Measurements from ENCODE around the gene MSH5.

Gene MSH5

DNA sequence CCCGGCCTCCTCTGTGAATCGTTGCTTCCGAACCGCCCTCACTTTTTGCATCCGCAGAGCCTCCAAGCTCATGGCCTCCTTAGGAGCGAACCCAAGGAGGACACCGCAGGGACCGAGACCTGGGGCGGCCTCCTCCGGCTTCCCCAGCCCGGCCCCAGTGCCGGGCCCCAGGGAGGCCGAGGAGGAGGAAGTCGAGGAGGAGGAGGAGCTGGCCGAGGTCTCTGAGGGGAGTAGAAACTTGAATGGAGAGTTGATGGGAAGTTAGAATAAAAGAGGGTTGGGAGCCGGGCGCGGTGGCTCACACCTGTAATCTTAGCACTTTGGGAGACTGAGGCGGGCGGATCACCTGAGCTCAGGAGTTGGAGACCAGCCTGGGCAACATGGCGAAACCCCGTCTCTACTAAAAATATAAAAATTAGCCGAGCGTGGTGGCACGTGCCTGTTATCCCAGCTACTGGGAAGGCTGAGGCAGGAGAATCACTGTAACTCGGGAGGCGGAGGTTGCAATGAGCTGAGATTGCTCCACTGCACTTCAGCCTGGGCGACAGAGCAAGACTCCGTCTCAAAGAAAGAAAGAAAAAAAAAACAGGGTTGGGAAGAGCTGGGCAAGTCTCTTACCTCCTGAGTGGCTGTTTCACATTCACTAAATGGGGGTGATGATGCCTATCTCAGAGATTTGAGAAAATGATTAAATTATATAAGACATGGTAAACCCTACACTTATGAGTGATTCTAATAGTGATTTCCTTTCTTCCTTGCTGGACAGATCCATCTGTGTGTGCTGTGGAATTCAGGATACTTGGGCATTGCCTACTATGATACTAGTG, 805 bp downstream of the MSH5 start:
- ATAC-seq (ENCODE audit: low read depth) (no peak), DNase-seq (ENCODE audit: low spot score) (no peak)
- H3K36me3 ChIP-seq (ENCODE audit: low read depth) = peaks cover 32% of the 10 kb centered on the region
- H3K27ac ChIP-seq (ENCODE audit: poor library complexity, severe bottlenecking) = peak overlapping the region; percentile 93
- peaks cover 28% of the 10 kb centered on the region for H3K4me1 ChIP-seq (ENCODE audit: insufficient read depth, poor library complexity, severe bottlenecking)
- TF ChIP-seq, protein P1, sequence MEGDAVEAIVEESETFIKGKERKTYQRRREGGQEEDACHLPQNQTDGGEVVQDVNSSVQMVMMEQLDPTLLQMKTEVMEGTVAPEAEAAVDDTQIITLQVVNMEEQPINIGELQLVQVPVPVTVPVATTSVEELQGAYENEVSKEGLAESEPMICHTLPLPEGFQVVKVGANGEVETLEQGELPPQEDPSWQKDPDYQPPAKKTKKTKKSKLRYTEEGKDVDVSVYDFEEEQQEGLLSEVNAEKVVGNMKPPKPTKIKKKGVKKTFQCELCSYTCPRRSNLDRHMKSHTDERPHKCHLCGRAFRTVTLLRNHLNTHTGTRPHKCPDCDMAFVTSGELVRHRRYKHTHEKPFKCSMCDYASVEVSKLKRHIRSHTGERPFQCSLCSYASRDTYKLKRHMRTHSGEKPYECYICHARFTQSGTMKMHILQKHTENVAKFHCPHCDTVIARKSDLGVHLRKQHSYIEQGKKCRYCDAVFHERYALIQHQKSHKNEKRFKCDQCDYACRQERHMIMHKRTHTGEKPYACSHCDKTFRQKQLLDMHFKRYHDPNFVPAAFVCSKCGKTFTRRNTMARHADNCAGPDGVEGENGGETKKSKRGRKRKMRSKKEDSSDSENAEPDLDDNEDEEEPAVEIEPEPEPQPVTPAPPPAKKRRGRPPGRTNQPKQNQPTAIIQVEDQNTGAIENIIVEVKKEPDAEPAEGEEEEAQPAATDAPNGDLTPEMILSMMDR (IDR thresholded peaks at IDR 0.05; ENCODE audit: poor library complexity, severe bottlenecking) = no peak
- H3K27me3 ChIP-seq (ENCODE audit: insufficient read depth, poor library complexity, severe bottlenecking) = no peaks in the 10 kb centered on the region
- peak overlapping the region; percentile 61 for H3K4me3 ChIP-seq (ENCODE audit: severe bottlenecking)
- no peaks in the 10 kb centered on the region for H3K9me3 ChIP-seq (ENCODE audit: severe bottlenecking)

DNA sequence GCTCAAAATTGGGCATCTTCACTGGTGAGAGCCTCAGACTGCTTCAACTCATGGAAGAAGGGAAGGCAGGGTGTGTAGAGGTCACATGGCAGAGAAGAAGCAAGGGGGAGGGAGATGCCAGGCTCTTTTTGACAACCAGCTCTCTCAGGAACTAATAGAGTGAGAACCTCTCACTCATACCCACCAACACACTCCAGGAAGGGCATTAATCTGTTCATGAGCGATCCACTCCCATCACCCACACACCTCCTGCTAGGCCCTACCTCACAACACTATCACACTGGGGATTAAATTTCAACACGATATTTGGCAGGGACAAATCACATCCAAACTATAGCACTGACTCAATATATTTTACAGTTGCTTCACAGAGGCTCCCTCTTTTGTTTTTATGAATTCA, 2.0 kb downstream of the MSH5 start:
- no peak for DNase-seq (ENCODE audit: low spot score)
- no peaks in the 10 kb centered on the region for H3K27me3 ChIP-seq (ENCODE audit: insufficient read depth, poor library complexity, severe bottlenecking)
- H3K27ac ChIP-seq (ENCODE audit: poor library complexity, severe bottlenecking) = no peak overlapping the region
- TF ChIP-seq, protein P1 (IDR thresholded peaks at IDR 0.05; ENCODE audit: poor library complexity, severe bottlenecking) = no peak
- peaks cover 37% of the 10 kb centered on the region for H3K36me3 ChIP-seq (ENCODE audit: low read depth)
- no peak overlapping the region for H3K4me3 ChIP-seq (ENCODE audit: severe bottlenecking)
- no peak for ATAC-seq (ENCODE audit: low read depth)
- peaks cover 24% of the 10 kb centered on the region for H3K4me1 ChIP-seq (ENCODE audit: insufficient read depth, poor library complexity, severe bottlenecking)
- H3K9me3 ChIP-seq (ENCODE audit: severe bottlenecking) = no peaks in the 10 kb centered on the region

DNA sequence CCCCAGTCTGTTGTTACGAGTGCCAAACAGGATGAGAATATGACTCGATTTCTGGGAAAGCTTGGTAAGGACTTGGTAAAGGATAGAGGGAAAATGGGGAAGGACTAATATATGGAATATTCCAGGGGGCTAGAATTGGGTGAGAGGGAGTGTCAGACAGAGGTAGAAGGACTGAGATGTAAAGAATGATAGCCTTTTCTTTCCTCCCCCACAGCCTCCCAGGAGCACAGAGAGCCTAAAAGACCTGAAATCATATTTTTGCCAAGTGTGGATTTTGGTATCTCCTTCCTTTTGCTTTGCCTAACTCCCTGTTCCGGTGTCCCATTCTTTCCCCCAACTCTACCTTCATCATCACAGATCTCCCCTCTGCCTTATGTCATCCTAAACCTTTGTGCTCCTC, 3.1 kb downstream of the MSH5 start:
- no peak for DNase-seq (ENCODE audit: low spot score)
- Histone ChIP-seq H3K27ac (ENCODE audit: poor library complexity, severe bottlenecking) (no peak overlapping the region), H3K4me1 (ENCODE audit: insufficient read depth, poor library complexity, severe bottlenecking) (peaks cover 16% of the 10 kb centered on the region), H3K27me3 (ENCODE audit: insufficient read depth, poor library complexity, severe bottlenecking) (no peaks in the 10 kb centered on the region), H3K4me3 (ENCODE audit: severe bottlenecking) (no peak overlapping the region), H3K9me3 (ENCODE audit: severe bottlenecking) (no peaks in the 10 kb centered on the region), H3K36me3 (ENCODE audit: low read depth) (peaks cover 43% of the 10 kb centered on the region)
- ATAC-seq (ENCODE audit: low read depth) = no peak
- TF ChIP-seq, protein P1 (IDR thresholded peaks at IDR 0.05; ENCODE audit: poor library complexity, severe bottlenecking) = no peak

DNA sequence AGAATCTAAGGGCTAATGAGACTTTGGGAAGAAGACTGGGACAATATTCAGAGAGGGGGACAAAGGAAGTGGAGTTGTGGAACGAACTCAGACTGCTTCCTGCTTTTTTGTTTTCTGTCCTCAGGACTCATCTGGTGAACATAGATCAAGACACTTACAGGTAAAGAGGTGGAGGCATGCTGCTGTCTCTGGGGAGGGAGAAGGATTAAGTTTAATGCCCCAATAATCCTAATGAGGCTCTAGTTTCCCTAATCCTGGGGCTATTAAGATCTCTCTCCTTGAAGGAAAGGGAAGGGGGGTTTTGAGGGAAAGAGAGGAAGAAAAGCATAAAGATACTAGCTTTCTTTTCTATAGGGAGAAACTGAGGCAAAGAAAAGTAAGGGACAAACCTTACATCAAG, 4.6 kb downstream of the MSH5 start:
- DNase-seq (ENCODE audit: low spot score) (no peak), ATAC-seq (ENCODE audit: low read depth) (no peak)
- H3K27ac ChIP-seq (ENCODE audit: poor library complexity, severe bottlenecking) = no peak overlapping the region
- H3K27me3 ChIP-seq (ENCODE audit: insufficient read depth, poor library complexity, severe bottlenecking) = no peaks in the 10 kb centered on the region
- peaks cover 44% of the 10 kb centered on the region for H3K36me3 ChIP-seq (ENCODE audit: low read depth)
- H3K4me3 ChIP-seq (ENCODE audit: severe bottlenecking) = no peak overlapping the region
- TF ChIP-seq, protein P1 (IDR thresholded peaks at IDR 0.05; ENCODE audit: poor library complexity, severe bottlenecking) = no peak
- no peaks in the 10 kb centered on the region for H3K9me3 ChIP-seq (ENCODE audit: severe bottlenecking)
- H3K4me1 ChIP-seq (ENCODE audit: insufficient read depth, poor library complexity, severe bottlenecking) = peaks cover under 1% of the 10 kb centered on the region

Data from RWPE2 (cell line).